H1 (cell line): ENCODE results near the gene ARL5C.

Experiments
- BRCA1 ChIP-seq: IDR thresholded peaks from 2 replicates; pipeline ENCODE4 v1.6.1; 2012; ENCODE audit warnings: low read depth, low read length, improper control_type of control experiment
- CHD1 ChIP-seq: IDR thresholded peaks from 2 replicates; pipeline ENCODE4 v1.6.1; 2012; ENCODE audit warnings: low read depth, low read length, improper control_type of control experiment
- CTCF ChIP-seq, 3 experiments: IDR thresholded peaks; 1 replicate in 2 of 3; 2 replicates in 1 of 3; pipeline versions ENCODE4 v1.5.1 to v1.6.1; 2011; ENCODE audit warnings: low read length in 3 of 3, mild to moderate bottlenecking in 3 of 3, inconsistent platforms in 2 of 3, low read depth in 1 of 3, moderate library complexity in 1 of 3; ENCODE audit not compliant: insufficient read depth in 1 of 3; ENCODE audit errors: control extremely low read depth in 1 of 3
- FOSL1 ChIP-seq: IDR thresholded peaks from 2 replicates; pipeline ENCODE4 v1.6.1; 2011; ENCODE audit warnings: mild to moderate bottlenecking, low read depth, low read length, moderate library complexity; ENCODE audit not compliant: insufficient read depth
- JUND ChIP-seq: IDR thresholded peaks from 2 replicates; pipeline ENCODE4 v1.6.1; 2011; ENCODE audit warnings: mild to moderate bottlenecking, improper control_type of control experiment, low read length
- POLR2AphosphoS5 ChIP-seq: IDR thresholded peaks from 2 replicates; pipeline ENCODE4 v1.6.1; 2011; ENCODE audit warnings: low read depth, low read length
- RAD21 ChIP-seq, 2 experiments: IDR thresholded peaks in 1 of 2; conservative IDR thresholded peaks in 1 of 2; 2 replicates each; pipeline ENCODE4 v1.6.1; 2011; ENCODE audit warnings: low read depth in 2 of 2, low read length in 2 of 2, improper control_type of control experiment in 1 of 2, inconsistent platforms in 1 of 2, mild to moderate bottlenecking in 1 of 2, moderate library complexity in 1 of 2
- SAP30 ChIP-seq: fragments of 300-600 bp; sonication (generic); IDR thresholded peaks from 2 replicates; pipeline ENCODE4 v1.7.1; 2012; ENCODE audit warnings: low read length, moderate library complexity, mild to moderate bottlenecking, inconsistent platforms; ENCODE audit not compliant: insufficient read depth, insufficient replicate concordance

GRCh38 chr17:39195568-39196160 lies 29.7 kb upstream of the ARL5C start:
- TF ChIP-seq JUND (no peak), CTCF (IDR thresholded peaks at IDR 0.05; ENCODE audit: control extremely low read depth in 1 of 3, insufficient read depth in 1 of 3, low read depth in 1 of 3, low read length in 3 of 3) (no peak), CHD1 (no peak), RAD21 (IDR thresholded peaks at IDR 0.05 in 1 of 2, conservative IDR thresholded peaks at IDR 0.05 in 1 of 2; ENCODE audit: low read depth in 2 of 2, low read length in 2 of 2) (no peak), BRCA1 (no peak), POLR2AphosphoS5 (no peak), SAP30 (no peak), FOSL1 (no peak)
